CMK (cell line): ENCODE measurements around the gene GLP2R.

Experiments
- DNase-seq: peaks from one replicate; pipeline ENCODE4 v3.0.0-alpha.2; 2010; ENCODE audit warnings: low read depth

The GLP2R gene

DNA sequence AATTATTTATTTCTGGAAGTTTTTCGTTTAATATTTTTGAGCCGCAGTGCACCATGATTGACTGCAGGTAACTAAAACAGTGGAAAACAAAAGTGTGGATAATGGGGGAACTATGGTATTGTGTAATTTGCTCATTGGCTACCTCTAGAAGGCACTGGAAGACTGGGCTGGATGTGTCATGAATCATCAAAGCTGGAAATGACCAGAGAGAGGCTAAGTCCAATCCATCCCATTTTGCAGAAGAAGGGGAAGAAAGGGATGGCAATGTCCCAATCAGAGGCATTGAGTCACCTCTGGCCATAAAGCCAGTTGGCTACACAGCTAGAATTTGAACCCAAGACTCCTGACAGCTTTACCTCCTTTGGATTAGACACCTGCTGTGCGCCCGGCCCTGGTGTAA is 29.3 kb downstream of the GLP2R start:
- DNase-seq, result no peak

DNA sequence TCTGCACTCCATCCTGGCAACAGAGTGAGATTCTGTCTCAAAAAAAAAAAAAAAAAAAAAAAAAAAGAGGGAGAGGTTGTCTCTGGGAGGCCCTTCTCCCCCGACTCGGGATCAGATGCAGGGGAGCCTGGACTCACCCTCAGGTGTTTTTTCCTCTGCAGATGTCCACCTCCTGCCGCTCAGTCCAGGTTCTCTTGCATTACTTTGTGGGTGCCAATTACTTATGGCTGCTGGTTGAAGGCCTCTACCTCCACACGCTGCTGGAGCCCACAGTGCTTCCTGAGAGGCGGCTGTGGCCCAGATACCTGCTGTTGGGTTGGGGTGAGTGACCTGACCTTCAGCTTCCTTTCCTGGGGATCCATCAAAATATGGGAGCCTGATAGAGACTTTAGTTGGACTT is 34.1 kb downstream of the GLP2R start:
- no peak for DNase-seq

DNA sequence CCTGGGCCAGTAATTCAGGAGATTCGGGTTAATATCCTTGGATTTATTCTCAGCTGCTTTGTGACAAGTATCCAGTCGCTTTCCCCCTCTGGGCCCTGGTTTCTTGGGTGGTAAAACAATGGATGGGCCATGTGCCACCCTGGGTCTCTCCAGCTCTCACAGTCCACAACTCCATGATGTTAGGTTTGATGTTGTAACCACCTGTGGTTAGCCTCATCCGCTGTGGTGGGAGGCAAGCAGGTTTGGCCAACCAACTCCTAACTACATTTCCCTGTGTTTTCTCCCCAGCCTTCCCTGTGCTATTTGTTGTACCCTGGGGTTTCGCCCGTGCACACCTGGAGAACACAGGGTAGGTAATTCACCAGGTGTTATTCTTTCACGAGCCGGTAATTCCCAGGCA is 35.1 kb downstream of the GLP2R start:
- DNase-seq, result no peak

DNA sequence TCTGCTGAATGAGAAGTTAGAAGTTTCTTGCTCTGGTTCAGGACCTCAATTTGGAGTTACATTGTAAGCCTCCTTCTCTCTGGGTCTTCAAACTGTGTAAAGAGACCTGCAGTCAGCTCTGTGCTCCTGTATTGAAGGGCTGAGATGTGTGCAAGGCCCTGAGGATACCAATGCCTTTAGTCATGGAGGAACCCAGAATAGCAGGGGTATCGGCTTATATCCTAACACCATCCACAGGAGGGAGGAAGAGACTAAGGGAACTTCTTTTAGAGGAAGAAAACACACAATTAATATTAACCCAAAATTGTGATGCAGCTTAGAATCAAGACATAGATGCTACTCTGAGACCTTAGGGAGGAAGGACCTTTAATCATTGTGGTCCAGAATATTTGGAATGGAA is 36.5 kb downstream of the GLP2R start:
- DNase-seq, result no peak

DNA sequence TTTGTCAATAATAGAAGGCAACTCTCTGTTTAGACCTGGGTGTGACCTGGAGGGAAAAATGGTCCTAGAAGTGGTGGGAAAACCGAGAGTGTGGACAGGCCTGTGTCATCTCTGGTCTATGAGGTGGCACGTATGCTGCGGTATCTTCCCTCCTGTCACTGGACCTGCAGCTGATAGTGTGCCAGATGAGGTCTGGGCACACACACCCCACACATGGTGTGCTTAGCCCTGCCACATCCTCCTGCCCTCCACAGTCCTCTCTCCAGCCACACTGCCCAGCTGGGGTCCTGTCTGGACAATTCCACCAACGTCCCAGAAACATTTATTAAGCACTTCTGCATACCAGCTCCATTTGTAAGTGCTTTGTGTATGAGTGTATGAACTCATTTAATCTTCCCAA is 37.2 kb downstream of the GLP2R start:
- no peak for DNase-seq

DNA sequence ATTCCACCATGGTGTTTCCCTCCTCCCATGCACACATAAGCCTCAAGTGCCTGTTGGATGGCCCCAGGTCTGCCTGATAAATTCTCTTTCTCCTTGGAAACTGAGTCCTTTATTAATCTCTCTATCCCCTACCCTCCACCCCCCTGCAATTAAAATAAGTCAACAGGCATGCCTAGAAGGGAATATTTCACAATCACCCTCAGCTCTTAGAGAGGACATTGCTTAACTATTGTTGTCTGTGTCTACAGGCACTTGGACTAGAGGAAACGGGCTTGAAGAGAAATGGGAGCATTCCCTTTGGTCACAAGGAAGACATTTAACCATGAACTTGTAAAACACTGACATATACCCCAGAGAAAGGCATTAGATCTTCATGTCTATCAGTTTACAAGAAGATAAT is 39.9 kb downstream of the GLP2R start:
- DNase-seq, result no peak

DNA sequence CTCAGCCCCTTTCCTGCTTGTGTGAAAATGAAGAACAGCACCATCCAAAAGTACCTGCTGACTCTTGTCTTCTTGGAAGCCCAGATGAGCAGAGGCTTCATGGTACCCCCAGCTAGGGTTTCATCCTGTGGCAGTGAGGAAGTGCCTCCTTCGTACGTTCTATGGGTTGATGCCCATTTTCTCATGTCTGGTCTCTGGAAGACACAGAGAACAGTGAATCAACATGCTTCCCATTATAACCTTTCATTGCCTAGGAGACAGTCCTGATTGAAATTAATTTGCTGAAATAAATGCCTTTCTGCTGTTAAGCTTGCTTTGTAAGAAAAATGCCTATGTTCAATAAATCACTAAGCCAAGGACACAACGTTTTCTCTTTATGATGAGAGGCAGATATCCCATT is 42.8 kb downstream of the GLP2R start:
- DNase-seq, result no peak

DNA sequence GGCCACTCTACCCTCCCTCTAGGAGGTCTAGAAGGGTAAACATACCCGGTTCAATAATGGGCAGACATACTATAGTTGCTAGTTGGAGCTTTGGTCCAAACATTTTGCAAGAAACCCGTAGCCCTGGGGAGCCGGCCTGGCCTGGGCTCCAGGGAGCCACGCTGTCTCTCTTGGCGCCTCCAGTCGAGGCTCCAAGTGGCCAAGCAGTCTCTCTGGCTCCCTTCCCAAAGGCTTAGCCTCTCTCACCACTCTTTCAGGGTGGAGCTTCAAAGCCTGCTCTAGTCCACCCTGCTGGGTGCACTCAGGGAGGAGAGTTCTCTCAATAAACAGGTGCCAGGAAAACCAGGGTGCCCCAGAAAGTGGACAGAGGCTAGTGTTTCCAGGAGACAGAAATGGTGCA is 47.1 kb downstream of the GLP2R start:
- no peak for DNase-seq

DNA sequence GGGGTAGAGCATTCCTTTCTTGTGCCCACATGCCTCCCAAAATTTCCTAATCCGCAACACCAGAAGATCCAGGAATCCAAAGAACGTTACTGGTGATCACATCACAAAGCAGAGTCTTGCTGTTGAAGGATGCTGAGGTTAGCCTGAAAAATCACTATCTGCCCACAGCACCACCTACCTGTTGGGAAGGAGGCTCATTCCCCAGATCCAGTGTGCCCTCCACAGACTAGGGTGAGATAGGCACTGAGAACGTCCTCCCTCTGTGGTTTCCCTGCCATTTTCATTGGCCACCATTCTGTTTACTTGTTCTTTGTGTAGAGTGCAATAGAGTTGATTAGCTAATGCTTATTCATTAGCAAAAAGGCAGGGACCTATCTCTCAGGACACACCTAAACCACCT is 49.0 kb downstream of the GLP2R start:
- DNase-seq, result no peak

DNA sequence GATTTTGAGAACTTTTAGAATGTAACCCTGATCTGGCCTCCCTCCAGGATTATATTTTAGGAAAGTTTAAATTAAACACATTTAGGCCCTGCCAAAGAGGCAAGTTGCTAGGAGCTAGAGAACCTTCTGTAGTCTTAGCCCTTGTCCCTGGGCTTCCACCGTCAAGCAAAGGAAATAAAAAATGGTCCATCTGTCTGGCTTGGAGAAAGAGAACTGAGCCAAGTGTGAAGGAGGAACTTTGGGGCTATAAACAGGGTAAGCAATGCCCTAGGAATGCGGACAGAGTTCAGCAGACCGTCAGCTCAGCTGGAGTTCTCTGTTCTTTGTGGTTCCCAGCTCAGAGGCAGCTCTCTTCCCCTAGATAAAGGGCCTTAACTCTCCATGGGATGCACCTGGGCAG is 49.7 kb downstream of the GLP2R start:
- no peak for DNase-seq

DNA sequence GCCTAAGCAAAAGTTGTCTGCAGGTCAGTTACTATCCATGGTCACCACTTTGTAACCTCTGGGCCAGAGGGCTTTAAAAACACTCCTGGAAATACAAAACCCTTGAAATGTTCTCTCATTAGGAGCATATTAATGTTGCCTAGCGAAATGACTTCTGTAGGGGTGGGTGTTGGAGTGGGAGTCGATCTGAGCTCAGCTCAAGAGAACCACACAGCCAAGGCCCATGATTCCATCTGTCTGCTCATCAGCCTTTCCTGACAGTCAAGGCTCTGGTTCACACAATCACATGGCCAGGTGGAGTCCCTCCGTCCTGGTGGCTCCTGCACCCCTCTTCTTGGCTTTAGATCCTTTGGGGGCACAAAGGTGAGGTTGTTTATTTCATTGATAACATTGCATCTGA is 52.6 kb downstream of the GLP2R start:
- no peak for DNase-seq

DNA sequence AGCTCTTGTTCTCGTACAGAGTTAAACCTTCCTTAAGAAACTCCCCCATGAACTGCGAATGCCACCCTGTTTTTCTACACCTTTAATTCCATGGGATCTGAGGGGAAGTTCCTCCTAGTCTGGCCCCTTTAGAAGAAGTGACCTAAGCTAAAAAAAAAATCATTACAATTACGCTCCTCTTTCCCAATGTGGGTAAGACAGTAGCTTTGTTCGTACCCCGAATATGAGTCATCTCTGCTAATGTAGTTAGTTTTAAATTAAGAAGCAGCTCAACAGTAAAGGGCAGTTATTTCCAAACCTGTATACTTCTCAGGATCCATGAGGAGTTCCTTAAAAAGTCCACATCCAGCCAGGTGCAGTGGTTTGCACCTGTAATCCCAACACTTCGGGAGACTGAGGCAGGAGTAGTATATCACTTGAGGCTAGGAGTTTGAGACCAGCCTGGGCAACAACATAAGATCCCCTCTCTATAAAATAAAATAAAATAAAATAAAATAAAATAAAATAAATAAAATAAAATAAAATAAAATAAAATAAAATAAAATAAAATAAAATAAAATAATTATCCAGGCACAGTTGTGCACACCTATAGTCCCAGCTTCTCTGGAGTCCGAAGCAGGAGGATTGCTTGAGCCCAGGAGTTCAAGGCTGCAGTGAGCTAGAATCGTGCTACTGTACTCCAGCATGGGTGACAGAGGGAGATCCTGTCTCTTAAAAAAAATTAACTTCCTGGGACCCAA is 53.2 kb downstream of the GLP2R start:
- DNase-seq, result no peak

DNA sequence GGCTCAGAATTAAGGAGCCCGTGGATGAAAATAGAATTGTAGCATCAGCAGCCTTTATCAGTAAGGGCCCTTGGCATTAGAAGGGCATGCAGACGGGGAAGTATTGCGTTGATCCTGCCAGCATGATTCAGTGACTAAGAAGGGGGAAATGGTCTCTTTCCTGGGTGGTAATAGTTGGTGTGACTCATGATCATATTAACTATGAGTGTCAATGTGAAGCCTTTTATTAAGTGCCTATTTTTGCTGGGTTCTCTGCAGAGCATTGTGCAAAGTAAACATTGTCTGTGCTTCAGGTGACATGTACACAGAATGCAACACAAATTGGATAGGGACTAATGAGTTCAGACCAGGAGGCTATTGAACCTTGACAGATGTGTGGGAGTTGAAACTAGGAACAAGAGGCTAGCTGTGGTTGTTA is 54.9 kb downstream of the GLP2R start:
- no peak for DNase-seq

DNA sequence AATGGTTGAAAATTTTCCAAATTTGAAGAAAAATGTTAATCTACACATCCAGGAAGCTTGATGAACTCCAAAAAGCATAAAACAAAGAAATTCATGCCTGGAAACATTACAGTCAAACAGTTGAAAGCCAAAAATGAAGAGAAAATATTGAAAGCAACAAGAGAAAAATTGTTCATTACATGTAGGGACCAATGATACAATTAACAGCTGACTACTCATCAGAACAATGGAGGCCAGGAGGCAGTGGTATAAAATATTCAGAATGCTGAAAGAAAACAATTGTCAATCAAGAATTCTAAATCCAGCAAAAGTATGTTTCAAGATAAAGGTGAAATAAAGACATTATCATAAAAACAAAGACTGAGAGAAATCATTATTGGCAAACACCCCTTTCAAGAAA is 57.7 kb downstream of the GLP2R start:
- DNase-seq, result no peak

DNA sequence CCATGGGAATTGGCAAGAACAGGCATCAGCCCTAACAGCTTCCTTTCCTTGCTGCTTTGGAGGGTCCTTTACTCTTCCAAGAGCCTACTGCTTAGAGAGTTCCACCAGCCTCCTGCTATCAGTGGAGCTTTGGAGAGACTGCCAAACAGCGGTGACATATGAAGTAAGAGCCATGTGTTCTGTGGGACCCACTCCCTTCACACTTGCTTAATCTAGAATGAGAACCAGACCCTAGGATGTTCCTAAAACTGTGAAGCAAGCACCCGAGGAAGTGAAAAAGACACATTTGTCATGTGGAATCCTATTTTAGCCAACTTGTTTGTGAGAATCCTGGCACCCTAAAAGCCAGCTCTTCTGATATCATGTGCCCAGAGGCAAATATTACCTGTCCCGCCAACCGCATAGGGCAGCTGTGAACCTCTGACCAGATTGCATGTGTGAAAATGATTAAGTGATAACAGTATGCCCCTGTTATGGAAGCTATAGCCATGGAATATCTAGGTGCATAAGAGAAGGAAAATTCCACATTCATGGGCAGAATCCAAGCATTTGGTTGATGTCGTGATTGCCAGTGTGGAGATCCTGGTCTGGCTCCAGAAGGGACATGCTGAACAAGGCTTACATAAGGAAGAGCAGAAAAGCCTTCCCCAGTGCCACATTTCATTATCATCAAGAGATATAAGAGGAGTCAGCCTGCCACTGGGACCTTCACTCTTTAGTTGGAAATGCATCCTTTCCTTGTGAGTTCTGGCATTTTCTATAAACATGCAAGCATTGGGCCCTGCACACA is 60.6 kb downstream of the GLP2R start:
- DNase-seq, result no peak

DNA sequence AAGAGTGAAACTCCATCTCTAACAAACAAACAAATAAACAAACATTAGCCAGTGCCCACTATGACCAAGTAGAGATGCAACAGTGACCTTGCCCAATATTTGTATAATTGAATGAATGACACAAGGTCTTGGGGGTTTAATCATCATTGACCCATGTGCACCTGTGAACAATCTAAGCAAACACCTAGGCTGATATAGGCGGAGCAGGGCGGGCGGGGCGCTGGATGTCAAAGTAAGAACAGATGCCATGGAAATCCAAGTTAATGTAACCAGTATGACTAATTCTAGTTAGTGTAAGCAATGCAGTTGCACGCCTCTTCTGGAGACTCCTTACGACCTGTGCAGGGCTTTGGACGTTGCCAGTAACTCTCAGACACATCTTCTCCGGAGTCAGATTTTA is 61.8 kb downstream of the GLP2R start:
- no peak for DNase-seq

DNA sequence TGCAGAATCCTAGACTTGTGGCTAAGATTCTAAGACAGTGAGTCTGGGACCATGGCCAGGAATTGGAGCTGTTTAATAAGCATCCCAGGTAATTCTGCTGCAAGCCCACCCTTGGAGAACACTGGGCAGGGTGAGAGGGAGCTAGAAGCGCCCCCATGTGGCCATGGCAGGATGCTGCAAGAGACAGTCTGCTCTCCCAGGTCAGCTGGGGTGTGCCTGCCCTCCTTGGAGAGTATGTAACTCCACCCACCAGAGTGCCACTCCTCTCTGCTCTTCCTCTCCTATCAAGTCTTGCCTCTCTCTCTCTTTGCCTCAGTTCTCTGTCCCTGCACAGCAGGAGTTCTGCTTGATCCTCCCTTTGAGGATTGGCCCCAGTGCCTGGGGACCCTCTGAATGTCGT is 64.4 kb downstream of the GLP2R start:
- no peak for DNase-seq

DNA sequence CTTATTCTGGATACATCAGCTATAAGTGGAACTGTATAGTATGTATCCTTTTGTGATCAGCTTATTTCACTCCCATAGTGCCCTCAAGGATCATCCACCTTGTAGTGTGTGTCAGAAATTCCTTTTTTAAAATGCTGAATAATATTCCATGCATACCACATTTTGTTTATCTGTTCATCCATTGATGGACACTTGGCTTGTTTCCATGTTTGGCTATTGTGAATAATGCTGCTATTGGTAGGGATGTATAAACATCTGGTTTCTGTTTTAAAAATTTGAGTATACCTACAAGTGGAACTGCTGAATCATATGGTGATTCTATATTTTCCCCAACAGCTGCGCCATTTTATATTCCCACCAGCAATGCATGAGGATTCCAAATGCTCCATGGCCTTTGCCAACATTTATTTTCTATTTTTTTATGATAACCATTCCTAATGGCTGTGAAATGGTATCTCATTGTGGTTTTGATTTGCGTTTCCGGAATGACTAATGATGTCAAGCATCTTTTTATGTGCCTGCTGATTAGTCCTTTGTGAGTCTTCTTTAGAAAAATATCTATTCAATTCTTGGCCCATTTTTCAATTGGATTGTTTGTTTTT is 67.8 kb downstream of the GLP2R start:
- DNase-seq, result no peak

DNA sequence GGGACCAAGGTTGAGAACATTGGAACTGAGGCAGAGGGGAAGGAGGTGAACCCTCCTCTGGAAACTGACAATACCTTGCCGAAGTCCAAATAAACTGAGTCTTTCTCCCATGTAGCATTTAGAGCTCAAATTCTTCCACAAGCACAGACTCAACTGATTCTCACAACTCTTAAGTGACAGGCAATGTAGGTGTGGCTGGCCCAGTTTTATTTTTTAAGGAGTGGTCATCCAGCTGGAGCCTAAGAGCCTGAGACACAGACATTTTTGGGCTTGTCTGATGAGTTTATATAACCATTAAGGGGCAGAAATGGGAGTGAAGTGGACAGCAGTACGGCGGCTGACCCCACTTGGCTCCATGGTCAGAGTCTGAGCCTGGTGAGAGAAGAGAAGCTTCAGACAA is 68.5 kb downstream of the GLP2R start:
- DNase-seq, result no peak

DNA sequence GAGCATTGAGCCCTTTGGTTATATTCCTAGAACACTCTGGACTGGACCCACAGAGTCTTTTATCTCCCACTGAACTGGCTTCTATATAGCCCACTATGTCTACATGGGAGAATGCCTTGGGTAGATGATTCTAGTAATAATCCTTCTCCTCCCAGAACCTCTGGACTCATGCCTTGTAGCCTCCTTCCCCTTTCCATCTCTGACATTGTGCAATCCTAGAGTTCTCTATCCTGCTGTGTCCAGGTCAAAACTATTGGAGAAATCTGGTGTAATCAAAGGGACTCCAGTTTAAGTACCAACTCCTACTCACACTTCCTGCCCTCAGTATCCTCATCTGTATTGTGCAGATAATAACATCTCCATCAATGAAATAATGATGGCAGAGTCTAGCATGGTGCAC is 70.2 kb downstream of the GLP2R start:
- no peak for DNase-seq

DNA sequence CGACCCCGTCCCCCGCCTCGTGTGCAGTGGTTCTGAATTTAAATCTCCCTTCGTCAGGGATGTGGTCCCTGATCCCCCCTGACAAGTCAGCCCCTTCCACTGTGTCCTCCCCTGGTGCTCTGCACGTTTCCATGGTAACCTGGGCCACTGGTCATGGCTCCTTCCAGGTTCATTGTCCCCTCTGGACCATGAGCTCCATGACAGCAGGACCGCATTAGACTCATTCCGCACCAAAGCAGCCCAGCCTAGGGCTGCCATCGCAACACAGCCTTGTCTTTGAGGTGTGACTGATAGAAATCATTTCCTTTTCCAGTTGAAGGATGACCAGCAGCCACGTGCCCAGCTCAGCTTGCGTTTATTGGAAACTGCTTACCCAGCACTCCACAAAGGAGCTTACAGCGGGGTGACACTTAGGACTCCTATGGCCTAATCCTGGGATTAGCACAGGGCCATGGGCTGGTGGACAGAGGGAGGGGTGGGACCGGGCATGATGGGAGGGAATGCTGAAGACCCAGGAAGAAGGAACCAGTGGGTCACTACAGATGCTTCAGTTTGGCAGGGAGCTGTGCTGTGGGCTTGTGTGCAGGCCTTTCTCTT is 71.7 kb downstream of the GLP2R start:
- DNase-seq, result no peak

DNA sequence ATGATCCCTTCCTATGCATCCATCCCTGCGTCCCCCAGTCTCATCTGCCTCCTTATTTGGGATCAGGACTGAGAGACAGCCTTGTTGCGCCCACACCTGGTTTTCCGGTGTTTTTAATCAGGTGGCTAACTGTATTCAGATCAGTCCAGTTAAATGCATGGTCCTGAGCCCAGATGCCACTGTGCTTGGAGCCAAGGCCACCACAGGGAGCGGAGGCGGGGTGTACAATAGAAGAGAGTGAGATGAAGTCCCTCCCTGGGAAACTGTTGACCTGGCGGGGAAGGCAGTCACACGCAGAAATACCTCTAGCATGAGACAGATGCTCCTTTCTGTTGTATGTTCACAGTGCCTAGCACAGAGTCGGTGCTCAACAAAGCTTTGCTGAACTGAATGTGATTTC is 73.1 kb downstream of the GLP2R start:
- no peak for DNase-seq
